ENCODE data around the gene CD68.

CD68 gene

GRCh38 chr17:7561028-7561575, 18.3 kb upstream of the CD68 start:
- peak; percentile 90 for TF ChIP-seq CTCF (IDR thresholded peaks at IDR 0.05; ENCODE audit: low read depth, low read length, missing control alignments)
- Histone ChIP-seq H3K4me3 (ENCODE audit: low read depth, low read length) (peak overlapping the region; percentile 83), H3K36me3 (replicated peaks) (peaks cover 21% of the 10 kb centered on the region), H3K27ac (peak overlapping the region; percentile 59), H3K27me3 (replicated peaks) (no peaks in the 10 kb centered on the region)
- peak; percentile 84 for DNase-seq
- in situ Hi-C loops (cut with HindIII; ENCODE audit: low pct_ligation_motif_present, low sequenced_read_pairs) = no loop called here

- H3K4me3 ChIP-seq (ENCODE audit: low read depth, low read length) = peak within 1 kb of the TSS; percentile 83
- no peak for TF ChIP-seq CTCF (IDR thresholded peaks at IDR 0.05; ENCODE audit: low read depth, low read length, missing control alignments)
- peak within 1 kb of the TSS; percentile 59 for H3K27ac ChIP-seq
- in situ Hi-C loops (cut with HindIII; ENCODE audit: low pct_ligation_motif_present, low sequenced_read_pairs) = no loop called here
- peaks cover 23% of the 10 kb centered on the region for H3K36me3 ChIP-seq (replicated peaks)
- no peaks in the 10 kb centered on the region for H3K27me3 ChIP-seq (replicated peaks)
- peak; percentile 72 for DNase-seq
Measured at GRCh38 chr17:7561589-7562207, 17.7 kb upstream of the CD68 start, which contains the start of gene SENP3. SENP3 (plus strand) TSS chr17:7561919; CDS start chr17:7563077, 1,158 bp downstream.

- H3K4me3 ChIP-seq (ENCODE audit: low read depth, low read length) = peak overlapping the region; percentile 83
- DNase-seq = no peak
- in situ Hi-C loops (cut with HindIII; ENCODE audit: low pct_ligation_motif_present, low sequenced_read_pairs) = no loop called here
- peaks cover 28% of the 10 kb centered on the region for H3K36me3 ChIP-seq (replicated peaks)
- H3K27ac ChIP-seq = peak overlapping the region; percentile 59
- H3K27me3 ChIP-seq (replicated peaks) = no peaks in the 10 kb centered on the region
- TF ChIP-seq CTCF (IDR thresholded peaks at IDR 0.05; ENCODE audit: low read depth, low read length, missing control alignments) = no peak
Measured at GRCh38 chr17:7562208-7562605, 17.2 kb upstream of the CD68 start.

- Histone ChIP-seq H3K4me3 (ENCODE audit: low read depth, low read length) (peak overlapping the region; percentile 83), H3K27ac (no peak overlapping the region), H3K36me3 (replicated peaks) (peaks cover 33% of the 10 kb centered on the region), H3K27me3 (replicated peaks) (no peaks in the 10 kb centered on the region)
- TF ChIP-seq CTCF (IDR thresholded peaks at IDR 0.05; ENCODE audit: low read depth, low read length, missing control alignments) = no peak
- no peak for DNase-seq
- in situ Hi-C loops (cut with HindIII; ENCODE audit: low pct_ligation_motif_present, low sequenced_read_pairs) = no loop called here
Measured at GRCh38 chr17:7563115-7563869, 16.1 kb upstream of the CD68 start.

- no peak for DNase-seq
- Histone ChIP-seq H3K27ac (no peak overlapping the region), H3K27me3 (replicated peaks) (no peaks in the 10 kb centered on the region), H3K4me3 (ENCODE audit: low read depth, low read length) (no peak overlapping the region), H3K36me3 (replicated peaks) (peaks cover 64% of the 10 kb centered on the region)
- in situ Hi-C loops (cut with HindIII; ENCODE audit: low pct_ligation_motif_present, low sequenced_read_pairs) = no loop called here
- no peak for TF ChIP-seq CTCF (IDR thresholded peaks at IDR 0.05; ENCODE audit: low read depth, low read length, missing control alignments)
Measured at GRCh38 chr17:7569571-7569970, 9.9 kb upstream of the CD68 start.
